ENCODE results near the gene ATAT1. TPM values are rescaled to one million over a fixed set of nuclear protein-coding genes. Genes with fewer than 3 reads are reported as not detected.

ATAT1 gene
- total and polyA plus RNA-seq, 9 of the 15 experiments (the other 6 are each of a cell fraction or from before 2014, with no cell fraction given), result 0.65 to 5.8 (median 1.6) TPM

DNA sequence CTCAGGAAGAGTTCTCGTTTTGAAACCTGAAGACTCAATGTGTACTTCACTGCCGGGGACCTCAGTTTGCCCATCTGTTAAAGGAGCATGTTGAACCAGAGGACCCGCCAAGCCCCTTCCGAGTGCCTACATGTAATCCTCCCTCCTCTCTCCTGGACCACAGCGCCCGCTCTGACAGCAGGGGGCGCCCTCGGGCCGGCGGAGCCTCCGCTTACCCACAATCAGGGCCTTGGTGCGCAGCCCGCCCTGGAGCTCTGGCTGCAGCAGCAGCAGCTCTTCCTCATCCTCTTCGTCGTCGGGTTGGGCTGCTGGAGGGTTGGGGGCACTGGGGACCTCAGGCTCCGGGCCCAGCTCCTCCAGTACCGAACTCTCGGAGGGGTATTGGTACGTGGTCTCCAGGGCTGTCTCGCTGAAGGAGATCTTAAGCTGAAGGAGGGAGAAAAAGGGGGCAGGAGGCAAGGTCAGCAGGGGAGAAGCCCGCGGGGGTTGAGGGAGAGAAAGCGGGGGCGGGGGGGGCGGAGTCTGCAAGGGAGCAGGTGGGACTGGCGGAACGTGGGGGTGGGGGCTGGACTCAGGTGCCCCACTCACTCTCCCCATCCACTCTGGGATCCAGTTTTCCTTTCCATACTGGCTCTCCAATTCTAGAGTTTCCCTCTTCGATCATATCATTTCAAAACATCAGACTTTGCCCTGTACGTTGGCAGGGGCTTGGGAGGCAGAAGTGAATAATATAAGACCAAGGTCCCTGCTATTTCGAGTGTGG, 52.5 kb downstream of the ATAT1 start (continued):
- TF ChIP-seq JUN (IDR thresholded peaks at IDR 0.05; ENCODE audit: borderline replicate concordance, low read depth, low read length), result peak; percentile 31; the same call in 1 of the 2 replicates
- no peak for TF ChIP-seq JUN (CRISPR knock-in tag; IDR thresholded peaks at IDR 0.05; ENCODE audit: borderline replicate concordance)
- TF ChIP-seq EP300 (IDR thresholded peaks at IDR 0.05; ENCODE audit: low read length), result peak; percentile 30; the same call in 1 of the 2 replicates
- peak; percentile 90 for TF ChIP-seq RBM39 (optimal IDR thresholded peaks at IDR 0.05; ENCODE audit: low read depth, low read length)
- TF ChIP-seq, protein P1, sequence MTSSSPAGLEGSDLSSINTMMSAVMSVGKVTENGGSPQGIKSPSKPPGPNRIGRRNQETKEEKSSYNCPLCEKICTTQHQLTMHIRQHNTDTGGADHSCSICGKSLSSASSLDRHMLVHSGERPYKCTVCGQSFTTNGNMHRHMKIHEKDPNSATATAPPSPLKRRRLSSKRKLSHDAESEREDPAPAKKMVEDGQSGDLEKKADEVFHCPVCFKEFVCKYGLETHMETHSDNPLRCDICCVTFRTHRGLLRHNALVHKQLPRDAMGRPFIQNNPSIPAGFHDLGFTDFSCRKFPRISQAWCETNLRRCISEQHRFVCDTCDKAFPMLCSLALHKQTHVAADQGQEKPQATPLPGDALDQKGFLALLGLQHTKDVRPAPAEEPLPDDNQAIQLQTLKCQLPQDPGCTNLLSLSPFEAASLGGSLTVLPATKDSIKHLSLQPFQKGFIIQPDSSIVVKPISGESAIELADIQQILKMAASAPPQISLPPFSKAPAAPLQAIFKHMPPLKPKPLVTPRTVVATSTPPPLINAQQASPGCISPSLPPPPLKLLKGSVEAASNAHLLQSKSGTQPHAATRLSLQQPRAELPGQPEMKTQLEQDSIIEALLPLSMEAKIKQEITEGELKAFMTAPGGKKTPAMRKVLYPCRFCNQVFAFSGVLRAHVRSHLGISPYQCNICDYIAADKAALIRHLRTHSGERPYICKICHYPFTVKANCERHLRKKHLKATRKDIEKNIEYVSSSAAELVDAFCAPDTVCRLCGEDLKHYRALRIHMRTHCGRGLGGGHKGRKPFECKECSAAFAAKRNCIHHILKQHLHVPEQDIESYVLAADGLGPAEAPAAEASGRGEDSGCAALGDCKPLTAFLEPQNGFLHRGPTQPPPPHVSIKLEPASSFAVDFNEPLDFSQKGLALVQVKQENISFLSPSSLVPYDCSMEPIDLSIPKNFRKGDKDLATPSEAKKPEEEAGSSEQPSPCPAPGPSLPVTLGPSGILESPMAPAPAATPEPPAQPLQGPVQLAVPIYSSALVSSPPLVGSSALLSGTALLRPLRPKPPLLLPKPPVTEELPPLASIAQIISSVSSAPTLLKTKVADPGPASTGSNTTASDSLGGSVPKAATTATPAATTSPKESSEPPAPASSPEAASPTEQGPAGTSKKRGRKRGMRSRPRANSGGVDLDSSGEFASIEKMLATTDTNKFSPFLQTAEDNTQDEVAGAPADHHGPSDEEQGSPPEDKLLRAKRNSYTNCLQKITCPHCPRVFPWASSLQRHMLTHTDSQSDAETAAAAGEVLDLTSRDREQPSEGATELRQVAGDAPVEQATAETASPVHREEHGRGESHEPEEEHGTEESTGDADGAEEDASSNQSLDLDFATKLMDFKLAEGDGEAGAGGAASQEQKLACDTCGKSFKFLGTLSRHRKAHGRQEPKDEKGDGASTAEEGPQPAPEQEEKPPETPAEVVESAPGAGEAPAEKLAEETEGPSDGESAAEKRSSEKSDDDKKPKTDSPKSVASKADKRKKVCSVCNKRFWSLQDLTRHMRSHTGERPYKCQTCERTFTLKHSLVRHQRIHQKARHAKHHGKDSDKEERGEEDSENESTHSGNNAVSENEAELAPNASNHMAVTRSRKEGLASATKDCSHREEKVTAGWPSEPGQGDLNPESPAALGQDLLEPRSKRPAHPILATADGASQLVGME (CRISPR knock-in tag; IDR thresholded peaks at IDR 0.05), result 0 out of 2 replicates have a peak, but pooled peaks have one; percentile 60
- no peak for TF ChIP-seq BRF1 (IDR thresholded peaks at IDR 0.05; ENCODE audit: borderline replicate concordance, extremely low read depth, insufficient read length)
- TF ChIP-seq SMARCA4 (IDR thresholded peaks at IDR 0.05), result peak; percentile 45
- peak; percentile 63 for TF ChIP-seq VEZF1 (CRISPR knock-in tag; IDR thresholded peaks at IDR 0.05)
- TF ChIP-seq, protein P2, sequence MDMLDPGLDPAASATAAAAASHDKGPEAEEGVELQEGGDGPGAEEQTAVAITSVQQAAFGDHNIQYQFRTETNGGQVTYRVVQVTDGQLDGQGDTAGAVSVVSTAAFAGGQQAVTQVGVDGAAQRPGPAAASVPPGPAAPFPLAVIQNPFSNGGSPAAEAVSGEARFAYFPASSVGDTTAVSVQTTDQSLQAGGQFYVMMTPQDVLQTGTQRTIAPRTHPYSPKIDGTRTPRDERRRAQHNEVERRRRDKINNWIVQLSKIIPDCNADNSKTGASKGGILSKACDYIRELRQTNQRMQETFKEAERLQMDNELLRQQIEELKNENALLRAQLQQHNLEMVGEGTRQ (CRISPR knock-in tag; IDR thresholded peaks at IDR 0.05), result no peak

All from K562 (cell line).